Epithelial cell of proximal tubule (primary cell): ENCODE data around the gene YJU2. TPM values are rescaled to one million over a fixed set of nuclear protein-coding genes. Genes with fewer than 3 reads are reported as not detected.
"Not testable (repeated sequence)": the region's sequence is repeated elsewhere in the genome, so short reads cannot be mapped to it uniquely, and the experiment has no call there.

Source experiments
- DNase-seq: peaks from one replicate; pipeline ENCODE4 v3.0.0-alpha.2; 2011; ENCODE audit warnings: low read depth
- H3K4me3 ChIP-seq: 2 replicates; pipeline ENCODE4 v1.5.1; 2011; ENCODE audit warnings: low read depth, mild to moderate bottlenecking, low read length
- CTCF ChIP-seq: conservative IDR thresholded peaks from 2 replicates; pipeline ENCODE4 v1.5.1; 2012; ENCODE audit warnings: low read depth, mild to moderate bottlenecking, low read length
- total RNA-seq: library from RNA; depleted of rRNA; stranded (reverse); fragments of >200 nt; gene quantifications from 2 replicates; pipeline ENCODE4 v1.2.3, GENCODE V29; 2015

YJU2 gene
- total RNA-seq, 1 donor from 2014 or later = 34.3 TPM

- TF ChIP-seq CTCF = no peak
These were observed 30.0 kb upstream of the YJU2 start for GRCh38 chr19:4216846-4217245.

GRCh38 chr19:4217429-4218264, 29.2 kb upstream of the YJU2 start:
- no peak for DNase-seq
- no peak for TF ChIP-seq CTCF
- no peak overlapping the region for H3K4me3 ChIP-seq

More at GRCh38 chr19:4216846-4217245, 30.0 kb upstream of the YJU2 start:
- no peak overlapping the region for H3K4me3 ChIP-seq
- DNase-seq = no peak

GRCh38 chr19:4218523-4218922, 28.4 kb upstream of the YJU2 start:
- not testable (repeated sequence) for DNase-seq, H3K4me3 ChIP-seq

- no peak for DNase-seq
- H3K4me3 ChIP-seq = no peak overlapping the region
- no peak for TF ChIP-seq CTCF
These were observed 26.7 kb upstream of the YJU2 start for GRCh38 chr19:4220188-4220587.

- H3K4me3 ChIP-seq = no peak overlapping the region
- TF ChIP-seq CTCF = no peak
- DNase-seq = no peak
These were observed 22.4 kb upstream of the YJU2 start for GRCh38 chr19:4224470-4224869.

- H3K4me3 ChIP-seq = no peak overlapping the region
- DNase-seq = no peak
- TF ChIP-seq CTCF = no peak
These were observed 21.0 kb upstream of the YJU2 start for GRCh38 chr19:4225885-4226284.

GRCh38 chr19:4227771-4228170, 19.1 kb upstream of the YJU2 start:
- no peak overlapping the region for H3K4me3 ChIP-seq
- DNase-seq = no peak
- no peak for TF ChIP-seq CTCF
